Upper lobe of left lung (tissue), 6 donors: Measurements from ENCODE around the gene FGF3. TPM values are rescaled to one million over a fixed set of nuclear protein-coding genes. Genes with fewer than 3 reads are reported as not detected.

Experiments
- ATAC-seq, 2 donors: fragments of 200-7000 bp; cut with Tn5 transposase; one replicate each; pipeline ENCODE4 v1.9.1; 2022; ENCODE audit warnings: mild to moderate bottlenecking in 2 of 2, moderate library complexity in 2 of 2; ENCODE audit not compliant: low FRiP score in 2 of 2
- DNase-seq, 2 donors: peaks; one replicate each; pipeline ENCODE4 v3.0.0-alpha.2; 2019 to 2020
- H3K27ac ChIP-seq, 4 donors: fragments of 200-600 bp; sonication (generic); one replicate each; pipeline ENCODE4 v1.5.1; 2016 to 2019
- H3K27me3 ChIP-seq, 4 donors: fragments of 200-600 bp; sonication (generic); one replicate each; pipeline ENCODE4 v1.5.1; 2017 to 2019
- H3K36me3 ChIP-seq, 4 donors: fragments of 200-600 bp; sonication (generic); one replicate each; pipeline ENCODE4 v1.5.1; 2016 to 2019
- H3K4me1 ChIP-seq, 4 donors: fragments of 200-600 bp; sonication (generic); one replicate each; pipeline ENCODE4 v1.5.1; 2018 to 2019
- H3K4me3 ChIP-seq, 4 donors: fragments of 200-600 bp; sonication (generic); one replicate each; pipeline ENCODE4 v1.5.1; 2017 to 2019; ENCODE audit warnings: mild to moderate bottlenecking in 2 of 4, moderate library complexity in 1 of 4
- H3K9me3 ChIP-seq, 4 donors: fragments of 200-600 bp; sonication (generic); one replicate each; pipeline ENCODE4 v1.5.1; 2018 to 2019
- EP300 ChIP-seq, 4 donors: sonication (generic); formaldehyde crosslinking; IDR thresholded peaks; one replicate each; pipeline ENCODE4 v1.5.1; 2017; ENCODE audit warnings: antibody characterized with exemption in 4 of 4, control low read depth in 2 of 4
- POLR2A ChIP-seq, 4 donors: fragments of 450-650 bp; IDR thresholded peaks; one replicate each; pipeline ENCODE4 v1.5.1; 2016 to 2017; ENCODE audit warnings: antibody characterized with exemption in 4 of 4, mild to moderate bottlenecking in 2 of 4
- POLR2AphosphoS5 ChIP-seq, 2 donors: sonication (generic); formaldehyde crosslinking; IDR thresholded peaks; one replicate each; pipeline ENCODE4 v1.5.1; 2017; ENCODE audit warnings: antibody characterized with exemption in 2 of 2
- WGBS, 2 donors: methylation state at CpG; one replicate each; pipeline ENCODE4 v1.1.5; 2017 to 2018; 5-methylcytosine and 5-hydroxymethylcytosine counted together
- total RNA-seq, 6 donors: library from RNA; depleted of rRNA in 4 of 6; stranded (reverse); fragments of >200 nt in 4 of 6; gene quantifications; one replicate each; pipeline versions ENCODE4 v1.1.0 to v1.2.1, GENCODE V29; 2016 to 2021
- TF ChIP-seq, protein P1 (sequence below), 6 experiments: fragments of 450-650 bp in 4 of 6; fragments of 200-600 bp in 2 of 6; sonication (generic) in 2 of 6; IDR thresholded peaks; one replicate each; pipeline ENCODE4 v1.5.1; 2016 to 2019; ENCODE audit warnings: antibody characterized with exemption in 6 of 6
- donor health status: DM: no; HTN: no; CAD: no; lungs with moderate emphysema.
- donor health status: DM: no; HTN: yes; CAD: no; lungs with severe emphysema.

The FGF3 gene
- total RNA-seq, 6 donors from 2014 or later = not detected

DNA sequence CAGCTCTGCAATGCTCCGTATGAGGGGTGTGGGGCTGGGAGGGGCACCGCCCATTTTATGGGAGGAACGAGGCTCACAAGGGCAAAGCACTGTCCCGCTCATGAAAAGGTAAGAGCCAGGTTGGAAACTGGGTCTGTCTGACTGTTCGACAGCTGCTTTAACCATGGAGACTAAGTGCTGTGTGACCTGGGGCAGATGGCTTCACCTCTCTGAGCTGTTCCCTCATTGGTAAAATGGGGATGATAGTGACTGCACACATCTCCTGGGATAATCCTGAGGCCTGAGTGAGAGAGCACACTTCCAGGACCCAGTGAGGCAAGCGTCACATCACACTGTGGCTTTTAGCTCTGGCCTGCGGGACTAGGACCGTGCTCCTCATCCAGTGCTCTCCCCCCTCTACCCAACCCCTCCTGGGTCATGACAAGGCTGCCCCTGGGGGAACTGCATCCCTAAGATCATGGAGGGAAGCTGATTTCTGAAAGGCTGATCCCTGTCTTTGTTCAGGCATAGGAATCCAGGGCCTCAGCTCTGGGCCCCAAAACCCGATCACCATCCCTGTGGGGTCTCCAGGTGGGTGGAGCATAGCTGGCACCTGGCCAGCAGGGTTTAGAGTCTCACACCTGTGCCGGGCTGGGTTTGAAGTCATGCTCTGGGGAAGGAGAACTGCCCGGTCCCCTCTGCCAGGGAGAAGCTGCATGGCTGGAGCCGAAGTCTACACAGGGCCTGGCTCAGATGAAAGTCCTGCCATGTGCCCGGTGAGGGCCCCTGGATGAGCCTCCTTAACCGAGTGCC is 21.3 kb downstream of the FGF3 start:
- Histone ChIP-seq H3K4me1 (no peaks in the 10 kb centered on the region), H3K9me3 (no peaks in the 10 kb centered on the region), H3K27ac (no peak overlapping the region), H3K27me3 (no peaks in the 10 kb centered on the region), H3K36me3 (no peaks in the 10 kb centered on the region), H3K4me3 (no peak overlapping the region)
- ATAC-seq = no peak
- WGBS, 2 donors = 77 to 84% methylated on average over 5 to 12 of the region's 14 CpGs
- DNase-seq = no peak
- TF ChIP-seq POLR2A (IDR thresholded peaks at IDR 0.05) (no peak), POLR2AphosphoS5 (IDR thresholded peaks at IDR 0.05) (no peak), EP300 (IDR thresholded peaks at IDR 0.05) (no peak)
- TF ChIP-seq, protein P1, sequence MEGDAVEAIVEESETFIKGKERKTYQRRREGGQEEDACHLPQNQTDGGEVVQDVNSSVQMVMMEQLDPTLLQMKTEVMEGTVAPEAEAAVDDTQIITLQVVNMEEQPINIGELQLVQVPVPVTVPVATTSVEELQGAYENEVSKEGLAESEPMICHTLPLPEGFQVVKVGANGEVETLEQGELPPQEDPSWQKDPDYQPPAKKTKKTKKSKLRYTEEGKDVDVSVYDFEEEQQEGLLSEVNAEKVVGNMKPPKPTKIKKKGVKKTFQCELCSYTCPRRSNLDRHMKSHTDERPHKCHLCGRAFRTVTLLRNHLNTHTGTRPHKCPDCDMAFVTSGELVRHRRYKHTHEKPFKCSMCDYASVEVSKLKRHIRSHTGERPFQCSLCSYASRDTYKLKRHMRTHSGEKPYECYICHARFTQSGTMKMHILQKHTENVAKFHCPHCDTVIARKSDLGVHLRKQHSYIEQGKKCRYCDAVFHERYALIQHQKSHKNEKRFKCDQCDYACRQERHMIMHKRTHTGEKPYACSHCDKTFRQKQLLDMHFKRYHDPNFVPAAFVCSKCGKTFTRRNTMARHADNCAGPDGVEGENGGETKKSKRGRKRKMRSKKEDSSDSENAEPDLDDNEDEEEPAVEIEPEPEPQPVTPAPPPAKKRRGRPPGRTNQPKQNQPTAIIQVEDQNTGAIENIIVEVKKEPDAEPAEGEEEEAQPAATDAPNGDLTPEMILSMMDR (IDR thresholded peaks at IDR 0.05) = no peak

GRCh38 chr11:69797156-69797555 is 22.1 kb downstream of the FGF3 start:
- Histone ChIP-seq H3K36me3 (no peaks in the 10 kb centered on the region), H3K27me3 (no peaks in the 10 kb centered on the region), H3K27ac (no peak overlapping the region), H3K4me3 (no peak overlapping the region), H3K4me1 (no peaks in the 10 kb centered on the region), H3K9me3 (no peaks in the 10 kb centered on the region)
- TF ChIP-seq, protein P1 (IDR thresholded peaks at IDR 0.05) = no peak
- TF ChIP-seq EP300 (IDR thresholded peaks at IDR 0.05) (no peak), POLR2AphosphoS5 (IDR thresholded peaks at IDR 0.05) (no peak), POLR2A (IDR thresholded peaks at IDR 0.05) (no peak)
- ATAC-seq (peak; percentile 2 to 14), DNase-seq (no peak)
- 80% methylated on average over 14 of the region's 14 CpGs; no CpG with 5 or more reads in 1 of the 2 donors for WGBS, 2 donors

- DNase-seq (no peak), ATAC-seq (no peak)
- Histone ChIP-seq H3K27me3 (no peaks in the 10 kb centered on the region), H3K4me3 (no peak overlapping the region), H3K4me1 (no peaks in the 10 kb centered on the region), H3K27ac (no peak overlapping the region), H3K36me3 (no peaks in the 10 kb centered on the region), H3K9me3 (no peaks in the 10 kb centered on the region)
- no peak for TF ChIP-seq POLR2AphosphoS5 (IDR thresholded peaks at IDR 0.05)
- no peak for TF ChIP-seq EP300 (IDR thresholded peaks at IDR 0.05)
- TF ChIP-seq, protein P1 (IDR thresholded peaks at IDR 0.05) = no peak
- TF ChIP-seq POLR2A (IDR thresholded peaks at IDR 0.05) = no peak
- WGBS, 2 donors = 73 to 78% methylated on average over 9 of the region's 9 CpGs
Observed at GRCh38 chr11:69796063-69796462, 23.2 kb downstream of the FGF3 start.

DNA sequence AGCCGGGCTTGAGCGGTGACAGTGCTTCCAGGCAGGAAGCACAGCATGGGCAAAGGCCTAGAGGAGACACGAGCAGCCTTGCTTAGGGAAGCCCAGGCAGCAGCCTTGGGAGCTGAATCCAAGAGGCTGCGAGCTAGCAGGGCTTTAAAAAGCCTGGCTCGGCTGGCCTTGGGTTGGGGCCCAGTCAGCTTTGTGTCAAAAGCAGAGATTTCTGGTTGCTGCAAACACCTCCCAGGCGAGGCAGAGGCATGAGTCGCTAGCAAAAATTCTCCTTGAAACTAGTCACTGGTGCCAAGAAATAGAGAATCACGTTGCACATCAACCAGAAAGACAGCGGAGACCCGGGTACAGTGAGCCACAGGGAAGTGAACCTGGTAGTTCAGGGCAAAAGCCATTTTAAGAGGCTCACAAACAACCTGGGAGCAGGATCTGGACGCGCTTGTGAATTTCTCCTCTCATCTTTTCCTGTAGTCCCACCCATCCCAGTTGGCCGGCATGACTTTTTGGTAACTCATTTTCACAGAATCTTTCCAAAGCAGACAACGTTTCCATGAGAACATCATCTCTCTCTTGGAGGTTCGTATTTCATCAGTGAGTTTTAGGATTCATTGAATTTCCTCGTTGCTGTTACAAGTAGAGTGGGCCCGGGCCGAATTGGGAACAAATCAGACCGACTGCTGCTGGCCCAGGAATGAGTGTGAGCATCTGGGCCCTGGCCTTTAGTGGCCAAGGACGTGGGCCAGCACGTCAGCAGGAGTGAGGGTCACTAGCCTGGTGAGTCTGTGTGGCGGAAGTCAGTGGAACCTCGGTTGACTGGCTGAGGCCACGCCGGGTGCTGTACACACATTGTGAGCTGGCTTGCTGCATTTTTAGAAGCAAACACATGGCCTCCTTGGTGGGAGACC is 27.7 kb downstream of the FGF3 start:
- Histone ChIP-seq H3K27me3 (no peaks in the 10 kb centered on the region), H3K4me1 (no peaks in the 10 kb centered on the region), H3K27ac (no peak overlapping the region), H3K36me3 (no peaks in the 10 kb centered on the region), H3K9me3 (no peaks in the 10 kb centered on the region), H3K4me3 (no peak overlapping the region)
- 75 to 78% methylated on average over 23 to 25 of the region's 25 CpGs for WGBS, 2 donors
- TF ChIP-seq POLR2A (IDR thresholded peaks at IDR 0.05) (no peak), EP300 (IDR thresholded peaks at IDR 0.05) (no peak), POLR2AphosphoS5 (IDR thresholded peaks at IDR 0.05) (no peak)
- TF ChIP-seq, protein P1 (IDR thresholded peaks at IDR 0.05) = no peak
- peak in 1 of 2 donors; percentile 44 for ATAC-seq
- no peak for DNase-seq
